NCI-H2081 (cell line): ENCODE data around the gene MYCL.
"Not testable (repeated sequence)": the region's sequence is repeated elsewhere in the genome, so short reads cannot be mapped to it uniquely, and the experiment has no call there.

ENCODE experiments used
- DNase-seq, 2 experiments: peaks; one replicate each; lab custom pipeline; 2025; lab: John Stamatoyannopoulos, UW

Gene MYCL

DNA sequence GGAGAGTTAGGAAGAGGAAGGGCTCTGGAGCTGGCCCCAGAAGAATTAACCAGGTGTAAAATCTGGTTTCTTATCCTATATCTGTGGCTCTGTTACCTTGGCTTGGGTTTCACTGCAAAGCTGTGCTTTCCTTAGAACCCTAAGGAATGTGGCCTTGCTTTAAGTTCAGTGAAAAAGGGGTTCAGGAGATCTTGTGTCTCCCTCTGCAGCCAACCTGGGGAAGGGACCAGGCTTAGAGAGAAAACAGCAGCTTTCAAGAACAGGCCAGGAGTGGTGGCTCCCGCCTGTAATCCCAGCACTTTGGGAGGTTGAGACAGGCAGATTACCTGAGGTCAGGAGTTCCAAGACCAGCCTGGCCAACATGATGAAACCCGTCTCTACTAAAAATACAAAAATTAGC, 16.1 kb upstream of the MYCL start:
- DNase-seq: no peak

- DNase-seq: no peak
Measured at GRCh38 chr1:39915499-39916129, 13.9 kb upstream of the MYCL start.

DNA sequence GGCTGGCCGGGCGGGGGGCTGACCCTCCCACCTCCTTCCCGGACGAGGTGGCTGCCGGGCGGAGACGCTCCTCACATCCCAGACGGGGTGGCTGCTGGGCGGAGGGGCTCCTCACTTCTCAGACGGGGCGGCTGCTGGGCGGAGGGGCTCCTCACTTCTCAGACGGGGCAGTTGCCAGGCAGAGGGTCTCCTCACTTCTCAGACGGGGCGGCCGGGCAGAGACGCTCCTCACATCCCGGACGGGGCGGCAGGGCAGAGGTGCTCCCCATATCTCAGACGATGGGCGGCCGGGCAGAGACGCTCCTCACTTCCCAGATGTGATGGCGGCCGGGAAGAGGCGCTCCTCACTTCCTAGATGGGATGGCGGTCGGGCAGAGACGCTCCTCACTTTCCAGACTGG, 11.4 kb upstream of the MYCL start:
- DNase-seq: not testable (repeated sequence)

GRCh38 chr1:39910263-39910662, 8.5 kb upstream of the MYCL start:
- DNase-seq: no peak

- DNase-seq: no peak
Measured at GRCh38 chr1:39908534-39908933, 6.8 kb upstream of the MYCL start.

DNA sequence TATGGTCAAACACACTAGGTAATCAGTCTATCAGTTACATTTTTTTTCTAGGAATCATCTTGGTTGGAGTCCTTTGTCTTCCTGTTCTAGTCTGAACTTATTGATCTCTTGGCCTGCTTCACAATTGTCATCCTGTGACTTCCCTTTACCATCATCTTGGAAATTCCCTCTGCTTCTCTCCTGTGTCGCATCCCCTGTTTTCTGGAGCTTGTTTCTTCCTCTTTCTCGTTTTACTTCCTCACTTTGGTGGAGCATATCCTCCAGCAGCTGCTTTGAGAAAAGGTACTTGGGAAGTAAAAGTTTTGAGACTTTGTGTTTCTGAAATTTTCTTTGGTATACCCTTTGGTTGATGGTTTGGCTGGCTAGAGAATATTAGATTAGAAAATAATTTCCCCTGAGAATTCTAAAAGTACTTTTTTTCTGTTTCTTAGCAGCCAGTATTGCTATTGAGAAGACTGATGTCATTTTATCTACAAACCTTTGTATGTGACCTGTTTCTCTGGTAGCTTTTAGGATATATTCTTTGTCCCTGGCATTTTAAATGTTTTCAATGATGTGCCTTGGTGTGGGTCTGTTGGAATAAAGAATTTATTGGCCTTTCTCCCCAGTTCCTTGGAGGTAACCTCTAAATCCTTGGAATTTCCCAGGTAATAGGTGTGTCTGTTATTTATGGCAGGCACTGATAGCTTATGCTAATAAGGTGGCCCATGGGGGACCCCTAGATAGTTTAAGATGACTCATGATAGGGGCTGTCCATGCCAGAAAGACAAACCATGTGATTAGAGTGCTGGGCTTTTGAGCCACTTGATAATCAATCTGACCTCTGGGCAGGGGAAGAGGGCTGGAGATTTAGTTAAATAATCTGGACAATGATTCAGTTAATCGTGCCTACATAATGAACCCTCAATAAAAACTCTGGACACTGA, 6.1 kb upstream of the MYCL start:
- no peak for DNase-seq

DNA sequence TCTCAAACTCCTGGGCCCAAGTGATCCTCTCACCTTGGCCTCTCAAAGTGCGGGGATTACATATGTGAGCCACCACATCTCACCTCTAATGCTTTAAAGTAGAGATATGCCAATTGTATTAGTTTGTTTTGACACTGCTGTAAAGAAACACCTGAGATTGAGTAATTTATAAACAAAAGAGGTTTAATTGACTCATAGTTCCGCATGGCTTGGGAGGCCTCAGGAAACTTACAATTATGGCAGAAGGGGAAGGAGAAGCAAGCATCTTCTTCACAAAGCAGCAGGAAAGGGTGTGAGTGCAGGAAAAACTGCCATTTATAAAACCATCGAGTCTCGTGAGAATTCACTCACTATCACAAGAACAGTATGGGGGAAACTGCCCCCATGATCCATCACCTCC, 3.5 kb upstream of the MYCL start:
- no peak for DNase-seq

- no peak for DNase-seq
Measured at GRCh38 chr1:39902460-39902807, 717 bp upstream of the MYCL start.

- DNase-seq: peak in 1 of 2 experiments; percentile 46
Measured at GRCh38 chr1:39901464-39901713, 328 bp downstream of the MYCL start.

DNA sequence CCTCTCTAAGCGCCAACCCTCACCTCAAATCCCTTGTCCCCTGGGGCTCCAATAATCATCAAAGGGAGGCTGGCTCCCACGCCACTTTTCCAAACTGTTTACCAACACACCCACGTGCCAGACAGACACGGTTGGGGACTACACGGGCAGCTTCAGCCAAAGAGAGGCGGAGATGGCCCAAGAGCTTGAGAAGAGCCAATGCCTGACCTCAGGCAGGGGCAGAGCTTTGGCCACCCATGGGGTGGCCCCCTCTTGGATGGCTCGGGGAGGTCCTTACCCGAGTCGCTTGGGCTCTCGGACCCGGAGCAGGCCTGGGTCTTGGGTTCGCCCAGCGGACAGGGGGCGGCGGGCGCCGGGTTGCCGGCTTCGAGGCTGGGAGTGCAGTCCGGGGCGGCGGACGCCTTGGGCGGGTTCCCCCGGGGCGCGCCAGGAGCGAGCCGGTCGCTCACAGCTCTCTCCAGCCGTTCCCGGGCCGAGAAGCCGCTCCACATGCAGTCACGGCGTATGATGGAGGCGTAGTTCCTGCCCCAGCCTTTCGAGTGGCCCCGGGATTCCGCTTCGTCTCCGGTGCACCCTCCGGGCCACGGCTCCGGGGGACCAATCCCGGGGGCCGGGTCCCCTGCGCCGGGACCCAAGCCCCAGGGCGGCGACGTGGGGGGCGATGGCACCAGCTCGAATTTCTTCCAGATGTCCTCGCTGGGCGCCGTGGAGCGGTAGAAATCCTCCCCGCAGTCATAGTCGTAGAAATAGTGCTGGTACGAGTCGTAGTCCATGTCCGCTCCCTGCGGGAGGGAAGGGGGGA, 854 bp downstream of the MYCL start:
- peak in 1 of 2 experiments; percentile 15 for DNase-seq

GRCh38 chr1:39899611-39900538, 1.8 kb downstream of the MYCL start:
- DNase-seq: no peak

GRCh38 chr1:39898648-39899603, 2.8 kb downstream of the MYCL start:
- peak; percentile 32 to 53 for DNase-seq

- no peak for DNase-seq
Measured at GRCh38 chr1:39898191-39898590, 3.5 kb downstream of the MYCL start.

GRCh38 chr1:39896909-39897685, 4.6 kb downstream of the MYCL start:
- DNase-seq: no peak

DNA sequence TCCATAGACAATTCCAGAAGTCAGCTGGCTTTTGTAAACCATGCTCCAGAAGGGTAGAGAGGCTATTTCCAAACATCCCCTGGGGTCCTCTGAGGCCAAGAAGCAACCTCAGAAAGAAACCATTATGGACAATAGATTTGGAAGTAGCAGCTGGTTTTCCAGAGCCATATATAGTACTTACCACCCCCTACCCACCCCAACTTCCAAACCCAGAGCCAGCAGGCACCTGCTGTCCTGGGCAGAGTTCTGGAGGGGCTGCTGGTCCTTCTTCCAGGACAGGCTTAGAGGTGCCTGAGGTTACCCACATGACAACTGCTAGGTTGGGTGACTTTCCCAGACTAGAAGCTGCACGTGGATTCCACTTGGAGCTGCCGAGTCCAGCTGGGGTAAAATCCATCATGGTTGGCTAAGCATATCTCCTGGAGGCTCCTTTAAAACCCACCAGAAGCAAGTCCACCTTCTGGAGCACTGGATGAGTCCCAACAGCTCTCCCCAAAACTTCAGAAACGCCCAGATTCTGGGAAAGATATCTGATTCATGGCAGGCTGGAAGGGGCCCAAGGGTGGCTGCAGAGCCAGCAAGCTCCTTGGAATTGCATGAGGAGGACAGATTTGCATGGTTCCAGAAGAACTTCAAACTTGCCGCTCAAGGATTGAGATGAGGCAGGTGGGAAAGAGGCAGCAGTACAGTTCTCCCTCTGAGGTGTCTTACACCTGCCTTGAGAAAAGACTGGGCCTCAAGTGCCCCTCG, 5.8 kb downstream of the MYCL start:
- DNase-seq: no peak

GRCh38 chr1:39894884-39895495, 6.7 kb downstream of the MYCL start:
- DNase-seq: no peak

DNA sequence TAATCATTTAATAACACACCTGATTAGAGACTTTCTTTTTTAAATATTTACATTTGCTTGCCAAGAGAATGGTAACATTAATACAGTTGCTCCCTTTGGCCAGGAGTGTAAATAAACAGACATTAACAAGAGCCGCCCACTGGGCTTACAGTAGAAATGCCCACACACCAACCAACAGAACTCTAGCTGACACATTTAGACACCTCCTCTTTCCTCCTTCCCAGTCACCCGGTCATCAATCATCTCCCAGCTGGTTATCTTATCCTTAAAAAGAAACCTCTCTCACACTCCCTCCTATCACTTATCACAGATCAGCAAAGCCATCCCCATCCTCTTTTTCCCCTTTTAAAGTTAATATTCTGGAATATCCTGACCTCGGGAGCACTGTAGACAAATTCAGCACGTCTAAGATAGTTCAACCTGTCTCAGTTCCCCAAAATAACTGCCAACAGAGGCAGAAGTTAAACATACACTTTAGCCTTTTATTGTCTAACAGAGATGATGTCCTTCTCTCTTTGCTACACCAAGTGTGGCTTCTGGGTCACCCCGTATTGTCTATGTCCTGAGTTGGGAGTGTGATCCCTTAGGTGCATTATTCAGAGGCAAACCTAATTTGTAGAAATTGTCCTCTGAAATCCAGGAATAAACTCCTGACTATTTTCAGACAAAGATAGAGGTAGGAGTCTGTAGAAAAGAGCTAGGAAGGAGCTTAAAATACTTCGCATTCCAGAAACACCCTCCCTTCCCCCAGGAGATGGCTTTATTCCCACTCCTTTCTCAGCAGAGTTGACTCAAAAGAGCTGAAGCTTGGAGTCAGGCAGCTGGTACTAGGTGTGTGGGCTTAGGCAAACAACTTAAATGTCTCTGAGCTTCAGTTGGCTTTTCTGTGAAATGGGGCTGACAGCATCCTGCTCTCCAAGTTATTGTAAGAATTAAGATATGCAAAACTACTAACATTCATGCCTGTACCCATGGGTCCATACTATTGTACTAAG, 8.8 kb downstream of the MYCL start:
- peak in 1 of 2 experiments; percentile 43 for DNase-seq
